Ramos (cell line): ENCODE results near the gene PPP1R14C.

ENCODE experiments used
- in situ Hi-C: fragments of 300-500 bp; cut with MboI; formaldehyde crosslinking; loops from one replicate; pipeline ENCODE4 v1.14.3; 2022; ENCODE audit warnings: low sequenced_read_pairs; ENCODE audit not compliant: unreplicated experiment

The PPP1R14C gene

DNA sequence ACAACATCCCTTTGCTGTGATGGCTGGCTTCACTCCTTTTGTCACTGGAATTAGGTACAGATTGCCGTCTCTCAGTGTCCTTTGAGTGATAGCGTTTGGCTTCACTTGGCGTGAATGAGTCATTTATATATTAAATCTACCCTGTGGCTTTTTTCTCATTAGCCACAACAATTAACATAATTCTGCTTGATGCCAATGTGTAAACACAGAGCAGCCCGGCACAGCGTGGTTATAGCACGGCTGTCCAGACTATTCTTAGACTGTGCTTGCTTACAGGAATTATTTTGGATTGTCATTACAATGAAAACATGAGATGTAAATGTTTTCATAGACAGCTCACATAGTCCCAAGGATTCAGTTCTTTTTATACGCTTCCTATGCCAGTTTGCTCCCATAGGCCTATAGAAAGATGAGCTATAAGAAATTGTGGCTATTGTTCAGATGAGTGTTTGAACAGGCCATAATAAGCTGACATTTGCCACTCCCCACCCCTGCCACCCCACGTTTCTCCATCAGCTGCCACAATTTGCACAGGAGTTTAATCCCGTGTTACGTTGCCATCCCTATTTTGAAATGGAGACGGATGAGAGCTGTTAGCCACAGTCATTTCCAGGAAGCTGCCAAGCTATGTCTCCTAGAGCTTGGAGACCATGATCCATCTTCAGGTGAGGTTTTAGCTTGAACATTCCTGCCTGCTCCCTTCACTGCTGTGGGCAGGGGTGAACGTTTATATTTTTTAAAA is 65.9 kb downstream of the PPP1R14C start:
- in situ Hi-C loops: no loop called here

DNA sequence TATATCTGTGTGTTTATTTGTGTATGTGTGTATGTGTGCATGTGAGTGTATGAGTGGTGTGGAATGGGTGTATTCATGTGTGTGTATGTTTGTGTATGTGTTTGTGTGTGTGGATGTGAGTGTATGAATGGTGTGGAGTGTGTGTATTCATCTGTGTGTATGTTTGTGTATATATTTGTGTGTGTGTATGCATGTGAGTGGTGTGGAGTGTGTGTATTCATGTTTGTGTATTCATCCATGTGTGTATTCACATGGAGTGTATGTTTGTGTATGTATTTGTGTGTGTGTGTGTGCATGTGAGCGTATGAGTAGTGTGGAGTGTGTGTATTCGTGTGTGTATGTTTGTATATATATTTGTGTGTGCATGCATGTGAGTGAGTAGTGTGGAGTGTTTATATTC is 66.6 kb downstream of the PPP1R14C start:
- in situ Hi-C loops: no loop called here

DNA sequence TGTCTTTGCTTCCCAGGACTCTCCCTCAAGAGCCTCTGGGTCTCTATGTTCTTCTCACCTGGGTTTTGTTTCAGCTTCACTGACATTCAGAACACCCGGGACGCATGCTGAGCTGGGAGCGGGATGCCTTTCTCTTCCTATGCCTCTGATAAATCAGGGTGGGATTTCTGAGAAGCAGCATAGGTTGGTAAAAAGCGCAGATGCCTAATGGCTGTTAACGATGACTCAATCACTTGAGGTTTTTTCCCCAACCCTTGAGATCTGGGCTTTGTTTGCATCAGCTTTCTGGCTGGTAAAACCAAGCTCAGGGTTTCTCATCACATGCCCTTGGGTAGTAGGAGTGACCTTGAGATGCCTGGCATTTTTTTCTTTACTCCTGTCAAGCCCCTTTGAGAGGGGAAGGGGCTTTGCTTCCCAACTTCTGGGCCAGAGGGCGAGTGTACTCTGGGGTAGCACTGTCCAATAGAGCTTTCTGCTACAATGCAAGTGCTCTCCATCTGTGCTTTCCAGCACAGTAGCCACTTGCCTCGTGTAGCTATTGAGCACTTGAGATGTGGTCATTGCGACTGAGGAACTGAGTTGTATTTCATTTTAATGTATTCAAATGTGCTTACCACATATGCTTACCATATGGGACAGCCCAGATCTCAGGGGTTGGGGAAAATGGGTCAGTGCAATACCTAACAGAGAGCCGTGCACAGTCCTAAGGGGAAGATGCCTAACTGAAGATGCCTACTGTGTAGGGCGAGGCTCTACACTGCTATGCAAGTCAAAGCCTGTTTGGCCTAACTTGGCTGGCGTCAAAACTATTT is 69.1 kb downstream of the PPP1R14C start:
- in situ Hi-C loops: no loop called here

DNA sequence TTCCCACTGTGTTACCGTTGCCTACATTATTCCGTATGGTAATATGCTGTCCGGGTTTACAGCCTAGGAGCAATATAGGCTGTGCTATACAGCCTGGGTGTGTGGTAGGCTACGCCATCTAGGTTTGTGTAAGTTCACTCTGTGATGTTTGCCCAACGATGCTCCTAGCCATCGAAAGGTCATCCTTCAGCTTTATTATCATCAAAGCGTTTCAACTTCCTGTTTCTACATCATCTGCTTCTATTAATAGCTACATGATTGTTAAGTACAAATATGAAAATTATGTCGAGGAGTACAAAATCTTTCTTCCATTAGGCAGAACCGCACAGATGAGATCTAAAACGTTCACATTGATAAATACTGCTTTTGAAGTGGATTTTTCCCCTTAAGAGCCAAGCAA is 69.9 kb downstream of the PPP1R14C start:
- in situ Hi-C loops: no loop called here

DNA sequence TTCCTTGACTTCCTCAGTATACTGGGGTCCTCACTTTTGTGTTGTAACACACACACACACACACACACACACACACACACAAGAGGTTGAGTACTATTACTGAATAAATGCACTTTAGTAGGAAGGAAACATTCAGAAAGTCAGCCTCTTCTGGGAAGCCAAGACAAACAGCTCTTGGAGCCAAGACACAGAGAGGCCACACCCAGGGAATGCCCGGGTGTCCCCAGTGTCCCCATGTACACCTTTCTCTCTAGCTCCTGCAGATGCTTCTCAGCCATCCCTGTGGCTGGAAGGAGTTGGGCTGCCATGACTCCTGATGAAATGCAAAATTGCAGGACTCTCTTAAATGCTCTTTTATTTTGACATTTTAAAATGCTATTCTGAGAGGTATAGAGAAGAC is 70.5 kb downstream of the PPP1R14C start:
- in situ Hi-C loops: no loop called here

DNA sequence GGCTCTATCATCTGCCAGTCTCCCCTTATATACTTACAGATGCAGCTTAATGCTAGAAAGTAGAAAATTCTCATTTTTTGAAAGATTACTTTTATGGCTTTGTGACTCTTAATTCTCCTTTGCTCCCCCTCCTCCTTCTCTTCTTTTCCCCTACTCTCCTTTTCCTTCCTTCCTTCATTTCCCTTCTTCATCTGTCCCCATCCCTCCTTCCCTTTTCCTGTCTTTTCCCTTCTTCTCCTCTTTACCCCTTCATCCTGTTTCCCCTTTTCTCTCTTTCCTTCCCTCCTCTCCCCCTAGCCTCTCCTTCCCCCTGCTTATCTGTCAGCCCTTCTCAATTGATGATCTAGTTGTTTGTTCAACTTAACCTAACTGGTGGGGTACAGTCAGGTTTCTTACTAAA is 71.5 kb downstream of the PPP1R14C start:
- in situ Hi-C loops: no loop called here

DNA sequence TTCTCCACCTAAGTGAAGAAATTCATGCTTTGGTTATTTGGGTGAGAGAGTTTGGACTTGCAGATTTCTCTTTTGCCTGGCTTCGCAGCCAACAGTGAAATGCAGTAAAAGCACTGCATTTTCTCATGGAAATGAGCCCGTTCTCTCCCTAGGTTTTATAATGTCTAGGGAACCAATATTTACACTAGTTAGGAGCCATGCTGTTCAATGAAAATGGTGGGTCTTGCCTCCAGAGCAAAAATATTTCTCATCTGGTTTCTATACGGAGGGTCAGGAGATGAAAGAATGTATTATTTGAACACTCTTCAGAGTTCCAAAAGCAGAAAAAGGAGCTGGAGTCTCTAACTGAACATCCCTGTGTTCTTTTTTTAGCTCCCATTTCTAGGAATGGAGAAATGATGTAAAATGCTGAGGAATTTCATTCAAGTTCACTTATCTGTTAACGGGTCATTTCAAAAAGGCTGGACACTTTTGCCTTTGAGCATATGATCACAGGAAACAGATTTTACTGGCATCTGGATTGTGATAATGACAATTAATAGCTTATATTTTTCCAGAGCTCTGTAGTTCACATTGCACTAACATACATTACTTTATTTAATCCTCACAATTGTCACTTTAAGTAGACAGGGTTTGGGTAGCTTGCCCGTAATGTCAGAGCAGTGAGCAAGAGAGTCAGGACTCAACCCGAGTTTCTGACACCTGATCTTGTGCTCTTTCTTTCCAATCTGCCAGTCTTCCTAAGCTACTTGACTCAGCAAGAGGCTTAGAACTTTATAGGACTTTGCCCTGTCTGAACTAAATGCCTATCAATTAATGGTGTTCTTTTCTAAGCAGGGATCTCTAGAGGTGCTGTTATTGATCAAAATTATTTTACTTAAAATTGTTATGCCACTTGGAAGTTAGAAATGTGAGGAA is 78.0 kb downstream of the PPP1R14C start:
- in situ Hi-C loops: no loop called here

DNA sequence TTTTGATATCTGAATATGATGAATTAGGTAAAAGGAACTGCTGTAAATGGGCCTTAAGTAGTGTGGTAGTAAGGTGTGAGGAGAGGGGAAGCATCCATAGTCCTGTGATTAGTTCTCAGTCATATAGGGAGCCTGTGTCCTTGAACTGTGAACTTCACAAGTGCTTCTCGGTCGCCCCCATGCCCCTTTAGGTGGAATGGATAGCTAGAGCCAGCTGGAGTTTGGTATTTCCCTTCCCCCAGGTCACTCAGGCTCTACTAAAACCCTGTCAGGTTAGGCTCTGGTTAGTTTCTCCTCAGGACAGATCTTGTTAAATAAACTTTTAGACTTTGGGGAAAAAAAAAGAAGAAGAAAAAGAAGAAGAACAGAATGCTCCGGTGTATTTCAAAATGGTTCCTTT is 82.0 kb downstream of the PPP1R14C start:
- in situ Hi-C loops: no loop called here

- in situ Hi-C loops: no loop called here
Observed at GRCh38 chr6:150227281-150227680, 84.4 kb downstream of the PPP1R14C start.

GRCh38 chr6:150228072-150228733 is 85.4 kb downstream of the PPP1R14C start:
- in situ Hi-C loops: no loop called here

DNA sequence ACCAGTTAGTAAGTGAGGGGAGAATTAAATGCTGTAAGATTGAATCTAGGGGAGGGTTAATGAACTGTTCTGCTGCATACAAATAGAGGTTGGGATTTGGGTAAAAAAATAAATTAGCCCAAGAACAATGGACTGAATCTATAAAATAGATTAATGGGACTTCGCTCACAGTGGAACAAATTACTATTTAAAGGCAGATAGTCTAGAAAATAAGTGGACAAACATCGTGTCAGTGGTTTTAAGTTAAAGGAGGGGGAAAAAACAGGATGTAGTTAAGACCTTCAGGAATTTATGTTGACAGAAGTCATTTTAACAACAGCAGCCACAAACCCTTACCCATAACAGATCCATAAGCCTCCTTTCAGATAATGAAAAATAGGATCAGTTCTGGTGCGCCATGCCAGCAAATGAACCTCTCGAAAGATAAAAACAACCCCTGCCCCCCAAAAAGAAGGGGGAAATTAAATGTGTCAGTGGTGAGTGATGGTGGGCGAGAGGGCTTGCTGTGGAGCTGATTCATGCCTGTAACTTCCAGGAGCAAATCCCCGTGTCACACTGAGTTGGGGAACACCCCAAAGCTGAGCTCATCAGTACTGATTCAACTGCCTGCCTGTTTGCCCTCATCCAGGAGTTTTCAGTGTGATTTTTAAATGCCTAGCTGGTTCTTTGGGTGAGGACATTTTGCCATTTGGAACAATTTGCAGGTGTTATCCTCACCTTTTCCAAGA is 86.8 kb downstream of the PPP1R14C start:
- in situ Hi-C loops: no loop called here

DNA sequence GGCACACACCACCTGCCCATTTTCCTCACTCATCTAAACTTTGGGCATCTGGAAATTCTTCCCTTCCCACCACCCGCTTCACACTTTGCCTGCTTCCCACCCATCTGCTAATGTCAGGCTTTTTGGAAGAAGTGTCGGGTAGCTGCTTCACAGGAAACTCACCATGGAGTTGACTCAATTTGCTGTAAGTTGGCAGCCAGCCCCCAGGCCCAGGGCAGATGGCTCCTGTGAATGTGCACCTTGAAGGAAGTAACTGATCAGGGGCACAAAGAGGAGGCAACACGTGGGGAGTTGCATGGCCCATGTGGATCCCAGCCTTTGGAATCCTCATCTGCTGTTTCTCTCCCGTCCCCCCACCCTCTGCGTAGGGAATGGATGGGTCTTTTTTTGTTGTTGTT is 87.3 kb downstream of the PPP1R14C start:
- in situ Hi-C loops: no loop called here

- in situ Hi-C loops: no loop called here
Observed at GRCh38 chr6:150230832-150231524, 88.1 kb downstream of the PPP1R14C start.

DNA sequence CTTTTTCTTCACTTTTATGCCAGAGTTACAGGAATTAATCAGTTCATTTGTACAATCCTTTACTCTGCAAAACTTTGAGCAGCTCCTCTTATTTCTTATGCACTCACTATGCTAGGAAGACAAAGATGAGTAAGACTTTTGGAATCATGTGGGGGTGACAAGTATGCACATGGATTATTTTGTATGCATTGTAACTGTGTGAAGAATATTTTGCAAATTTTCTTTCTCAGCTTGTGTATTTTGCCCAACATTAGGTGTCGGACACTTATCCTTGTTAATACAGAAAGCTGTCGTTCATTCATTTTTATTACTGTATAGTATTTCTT is 88.6 kb downstream of the PPP1R14C start:
- in situ Hi-C loops: no loop called here

- in situ Hi-C loops: no loop called here
Observed at GRCh38 chr6:150233843-150234269, 91.0 kb downstream of the PPP1R14C start.

- in situ Hi-C loops: no loop called here
Observed at GRCh38 chr6:150235218-150235617, 92.4 kb downstream of the PPP1R14C start.

DNA sequence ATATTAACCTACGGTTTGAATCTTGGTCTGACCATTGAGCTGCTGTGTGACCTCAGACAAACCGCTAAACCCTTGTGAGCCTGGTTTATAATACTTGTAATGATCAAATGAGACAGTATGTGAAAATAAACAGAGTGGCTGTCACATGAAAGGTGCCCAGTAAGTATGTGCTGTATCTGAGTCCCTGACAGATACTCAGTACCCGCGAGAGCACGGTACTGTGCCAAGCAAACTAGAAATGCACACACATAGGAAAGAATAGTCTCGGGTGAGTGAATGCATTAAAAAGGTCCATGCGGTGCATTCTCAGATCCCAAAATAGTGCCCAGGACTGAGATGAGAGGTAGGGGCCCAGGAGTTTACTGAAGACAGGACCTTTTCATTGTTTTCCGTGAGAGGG is 93.3 kb downstream of the PPP1R14C start:
- in situ Hi-C loops: no loop called here

DNA sequence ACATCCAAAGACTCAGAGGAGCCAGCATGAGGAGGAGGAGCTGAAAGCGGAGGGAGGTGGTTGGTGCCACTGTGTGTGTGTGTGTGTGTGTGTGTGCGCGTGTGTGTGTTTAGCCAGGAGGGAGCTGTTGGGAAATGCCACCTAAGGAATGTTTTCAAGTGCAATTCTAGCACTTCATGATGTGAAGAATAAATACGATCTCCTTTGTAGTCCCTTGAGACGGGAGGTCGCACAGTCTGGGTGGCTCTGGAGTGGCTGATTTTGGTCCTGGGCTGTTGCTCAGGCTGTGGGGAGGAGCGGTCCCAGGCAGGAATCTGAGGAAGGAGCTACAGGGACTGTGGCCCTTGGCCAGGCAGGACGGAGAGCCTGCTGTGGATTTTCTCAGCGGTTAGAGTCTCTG is 93.7 kb downstream of the PPP1R14C start:
- in situ Hi-C loops: no loop called here

GRCh38 chr6:150237626-150238025 is 94.8 kb downstream of the PPP1R14C start:
- in situ Hi-C loops: no loop called here
